Stimulated activated CD8-positive, alpha-beta memory T cell treated with anti-CD3 and anti-CD28 coated beads, Interleukin-12 subunit alpha, Interleukin-12 subunit beta, amount 100 ng/mL, for 24 hours (primary cell): ENCODE data around the gene NCOA1.

Source experiments
- DNase-seq: peaks from one replicate; pipeline ENCODE4 v3.0.0-alpha.2; 2020; ENCODE audit errors: extremely low read depth

The NCOA1 gene

GRCh38 chr2:24739354-24740025 is 248.4 kb downstream of the NCOA1 start:
- no peak for DNase-seq

GRCh38 chr2:24740142-24740541 is 249.1 kb downstream of the NCOA1 start:
- DNase-seq, result no peak

GRCh38 chr2:24742730-24743129 is 251.7 kb downstream of the NCOA1 start:
- no peak for DNase-seq

- no peak for DNase-seq
Observed at GRCh38 chr2:24743924-24744323, 252.9 kb downstream of the NCOA1 start.

- DNase-seq, result no peak
Observed at GRCh38 chr2:24744356-24744755, 253.3 kb downstream of the NCOA1 start.

GRCh38 chr2:24745825-24746224 is 254.8 kb downstream of the NCOA1 start:
- no peak for DNase-seq

- no peak for DNase-seq
Observed at GRCh38 chr2:24747299-24747698, 256.2 kb downstream of the NCOA1 start.

- no peak for DNase-seq
Observed at GRCh38 chr2:24749069-24749691, 258.1 kb downstream of the NCOA1 start.

GRCh38 chr2:24754985-24755705 is 264.1 kb downstream of the NCOA1 start:
- DNase-seq, result no peak

GRCh38 chr2:24756789-24757188 is 265.7 kb downstream of the NCOA1 start:
- DNase-seq, result no peak

GRCh38 chr2:24761866-24762265 is 270.8 kb downstream of the NCOA1 start:
- no peak for DNase-seq

GRCh38 chr2:24762518-24762917 is 271.5 kb downstream of the NCOA1 start:
- DNase-seq, result no peak

GRCh38 chr2:24763843-24764242 is 272.8 kb downstream of the NCOA1 start:
- no peak for DNase-seq

- DNase-seq, result no peak
Observed at GRCh38 chr2:24766609-24767008, 275.6 kb downstream of the NCOA1 start.

- no peak for DNase-seq
Observed at GRCh38 chr2:24768013-24768412, 277.0 kb downstream of the NCOA1 start.

- no peak for DNase-seq
Observed at GRCh38 chr2:24768601-24769000, 277.5 kb downstream of the NCOA1 start.

GRCh38 chr2:24771061-24771460 is 280.0 kb downstream of the NCOA1 start:
- no peak for DNase-seq

GRCh38 chr2:24771764-24772586 is 280.9 kb downstream of the NCOA1 start:
- no peak for DNase-seq

GRCh38 chr2:24774373-24774772 is 283.3 kb downstream of the NCOA1 start:
- no peak for DNase-seq

- no peak for DNase-seq
Observed at GRCh38 chr2:24779116-24779515, 288.1 kb downstream of the NCOA1 start.

- DNase-seq, result no peak
Observed at GRCh38 chr2:24783641-24784040, 292.6 kb downstream of the NCOA1 start.

GRCh38 chr2:24785671-24786321 is 294.7 kb downstream of the NCOA1 start:
- no peak for DNase-seq
